Uterus (tissue), 4 donors: Measurements from ENCODE around the gene TMEM260. TPM values are rescaled to one million over a fixed set of nuclear protein-coding genes. Genes with fewer than 3 reads are reported as not detected.

Experiments
- DNase-seq, 2 donors: peaks; one replicate each; pipeline ENCODE4 v3.0.0-alpha.2; 2019 to 2020
- H3K27ac ChIP-seq, 2 donors: fragments of 200-600 bp; sonication (generic); 1 replicate in 1 of 2; 2 replicates in 1 of 2; pipeline ENCODE4 v1.5.1; 2016 to 2018
- H3K27me3 ChIP-seq, 2 donors: fragments of 200-600 bp; sonication (generic); one replicate each; pipeline ENCODE4 v1.5.1; 2018 to 2019; ENCODE audit warnings: control low read depth in 1 of 2
- H3K36me3 ChIP-seq, 2 donors: fragments of 200-600 bp; sonication (generic); one replicate each; pipeline ENCODE4 v1.5.1; 2019; ENCODE audit warnings: control low read depth in 1 of 2
- H3K4me1 ChIP-seq, 2 donors: fragments of 200-600 bp; sonication (generic); one replicate each; pipeline ENCODE4 v1.5.1; 2018 to 2019; ENCODE audit warnings: control low read depth in 1 of 2
- H3K4me3 ChIP-seq, 2 donors: fragments of 200-600 bp; sonication (generic); 1 replicate in 1 of 2; 2 replicates in 1 of 2; pipeline ENCODE4 v1.5.1; 2018 to 2019; ENCODE audit warnings: mild to moderate bottlenecking in 1 of 2
- H3K9me3 ChIP-seq, 2 donors: fragments of 200-600 bp; sonication (generic); one replicate each; pipeline ENCODE4 v1.5.1; 2019; ENCODE audit warnings: control low read depth in 1 of 2
- POLR2A ChIP-seq, 2 donors: fragments of 450-650 bp; IDR thresholded peaks; one replicate each; pipeline ENCODE4 v1.6.1; 2016; ENCODE audit warnings: antibody characterized with exemption in 2 of 2, mild to moderate bottlenecking in 1 of 2, moderate library complexity in 1 of 2
- intact Hi-C: fragments of 100-400 bp; cut with DNase I; formaldehyde crosslinking; loops from one replicate; pipeline ENCODE4 v1.15.1; 2023; ENCODE audit warnings: low total_unique reads
- total RNA-seq, 4 donors: library from RNA; depleted of rRNA in 3 of 4; stranded (reverse); fragments of >200 nt in 3 of 4; gene quantifications; one replicate each; pipeline versions ENCODE4 v1.1.0 to v1.2.4, GENCODE V29; 2014 to 2023
- TF ChIP-seq, protein P1 (sequence below), 4 experiments: fragments of 200-600 bp in 2 of 4; fragments of 450-650 bp in 2 of 4; sonication (generic) in 2 of 4; IDR thresholded peaks; one replicate each; pipeline ENCODE4 v1.5.1; 2016 to 2019; ENCODE audit warnings: antibody characterized with exemption in 4 of 4, mild to moderate bottlenecking in 2 of 4, moderate library complexity in 1 of 4
- donor health status: DM: yes; HTN: yes; CAD: no.

TMEM260 gene
- total RNA-seq, 4 donors from 2014 or later: 6.9 to 35.9 (median 24.4) TPM

DNA sequence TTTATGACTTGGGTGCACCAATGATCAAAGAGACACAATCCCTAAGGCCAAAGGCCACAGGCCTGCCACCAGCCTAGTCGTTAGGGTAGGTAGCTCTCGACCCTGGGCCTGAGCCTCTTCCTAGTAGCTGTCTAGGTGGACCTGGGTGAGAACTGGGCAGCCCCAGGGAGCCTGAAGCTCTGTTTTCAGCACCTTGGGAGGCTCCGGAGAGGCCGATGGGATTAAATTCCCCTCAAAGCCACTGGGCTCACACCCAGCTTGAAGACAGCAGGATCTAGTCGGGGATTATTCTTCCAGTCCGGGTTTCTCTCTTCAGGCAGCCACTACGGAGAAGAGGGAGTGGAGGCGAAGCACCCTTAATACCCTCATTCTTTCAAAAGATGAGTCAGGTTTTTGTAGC lies 79.8 kb downstream of the TMEM260 start:
- no peak overlapping the region for H3K4me3 ChIP-seq
- no peak overlapping the region for H3K27ac ChIP-seq
- no peak for DNase-seq
- intact Hi-C loops: no loop called here
- no peaks in the 10 kb centered on the region for H3K27me3 ChIP-seq
- no peaks in the 10 kb centered on the region for H3K36me3 ChIP-seq
- H3K9me3 ChIP-seq: no peaks in the 10 kb centered on the region
- TF ChIP-seq, protein P1, sequence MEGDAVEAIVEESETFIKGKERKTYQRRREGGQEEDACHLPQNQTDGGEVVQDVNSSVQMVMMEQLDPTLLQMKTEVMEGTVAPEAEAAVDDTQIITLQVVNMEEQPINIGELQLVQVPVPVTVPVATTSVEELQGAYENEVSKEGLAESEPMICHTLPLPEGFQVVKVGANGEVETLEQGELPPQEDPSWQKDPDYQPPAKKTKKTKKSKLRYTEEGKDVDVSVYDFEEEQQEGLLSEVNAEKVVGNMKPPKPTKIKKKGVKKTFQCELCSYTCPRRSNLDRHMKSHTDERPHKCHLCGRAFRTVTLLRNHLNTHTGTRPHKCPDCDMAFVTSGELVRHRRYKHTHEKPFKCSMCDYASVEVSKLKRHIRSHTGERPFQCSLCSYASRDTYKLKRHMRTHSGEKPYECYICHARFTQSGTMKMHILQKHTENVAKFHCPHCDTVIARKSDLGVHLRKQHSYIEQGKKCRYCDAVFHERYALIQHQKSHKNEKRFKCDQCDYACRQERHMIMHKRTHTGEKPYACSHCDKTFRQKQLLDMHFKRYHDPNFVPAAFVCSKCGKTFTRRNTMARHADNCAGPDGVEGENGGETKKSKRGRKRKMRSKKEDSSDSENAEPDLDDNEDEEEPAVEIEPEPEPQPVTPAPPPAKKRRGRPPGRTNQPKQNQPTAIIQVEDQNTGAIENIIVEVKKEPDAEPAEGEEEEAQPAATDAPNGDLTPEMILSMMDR (IDR thresholded peaks at IDR 0.05): no peak
- TF ChIP-seq POLR2A (IDR thresholded peaks at IDR 0.05): no peak
- no peaks in the 10 kb centered on the region for H3K4me1 ChIP-seq

DNA sequence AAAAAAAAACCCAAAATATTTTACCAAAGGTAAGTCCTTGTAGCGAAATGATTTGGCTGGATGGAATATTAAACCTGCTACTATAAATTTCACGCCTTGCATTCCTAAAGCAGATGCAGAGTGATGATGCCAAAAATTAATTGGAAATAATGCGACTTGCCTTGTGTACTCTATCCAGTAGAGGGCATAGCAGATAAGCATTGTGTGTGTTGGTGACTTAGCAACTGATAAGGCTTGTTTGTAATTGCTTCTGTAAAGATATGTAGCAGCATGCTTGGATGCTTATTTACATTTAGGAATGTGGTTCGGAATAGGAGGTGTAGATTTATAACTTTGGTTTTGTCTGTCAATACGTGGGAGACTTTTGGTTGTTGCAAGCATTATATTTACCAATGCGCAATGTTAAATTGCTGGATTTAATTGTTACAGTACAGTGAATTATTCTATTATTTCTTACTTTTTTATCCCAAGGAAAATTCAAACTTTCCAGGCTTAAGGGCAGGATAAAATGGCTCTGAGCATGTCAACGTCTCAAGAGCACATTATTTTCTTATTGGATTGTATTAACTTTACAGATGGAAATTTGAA lies 80.5 kb downstream of the TMEM260 start:
- DNase-seq: no peak
- Histone ChIP-seq H3K4me1 (no peaks in the 10 kb centered on the region), H3K27ac (no peak overlapping the region), H3K36me3 (no peaks in the 10 kb centered on the region), H3K9me3 (no peaks in the 10 kb centered on the region), H3K4me3 (no peak overlapping the region), H3K27me3 (no peaks in the 10 kb centered on the region)
- intact Hi-C loops: no loop called here
- no peak for TF ChIP-seq POLR2A (IDR thresholded peaks at IDR 0.05)
- TF ChIP-seq, protein P1 (IDR thresholded peaks at IDR 0.05): peak in 3 of 4 experiments; percentile 16 to 32 (median 32)

DNA sequence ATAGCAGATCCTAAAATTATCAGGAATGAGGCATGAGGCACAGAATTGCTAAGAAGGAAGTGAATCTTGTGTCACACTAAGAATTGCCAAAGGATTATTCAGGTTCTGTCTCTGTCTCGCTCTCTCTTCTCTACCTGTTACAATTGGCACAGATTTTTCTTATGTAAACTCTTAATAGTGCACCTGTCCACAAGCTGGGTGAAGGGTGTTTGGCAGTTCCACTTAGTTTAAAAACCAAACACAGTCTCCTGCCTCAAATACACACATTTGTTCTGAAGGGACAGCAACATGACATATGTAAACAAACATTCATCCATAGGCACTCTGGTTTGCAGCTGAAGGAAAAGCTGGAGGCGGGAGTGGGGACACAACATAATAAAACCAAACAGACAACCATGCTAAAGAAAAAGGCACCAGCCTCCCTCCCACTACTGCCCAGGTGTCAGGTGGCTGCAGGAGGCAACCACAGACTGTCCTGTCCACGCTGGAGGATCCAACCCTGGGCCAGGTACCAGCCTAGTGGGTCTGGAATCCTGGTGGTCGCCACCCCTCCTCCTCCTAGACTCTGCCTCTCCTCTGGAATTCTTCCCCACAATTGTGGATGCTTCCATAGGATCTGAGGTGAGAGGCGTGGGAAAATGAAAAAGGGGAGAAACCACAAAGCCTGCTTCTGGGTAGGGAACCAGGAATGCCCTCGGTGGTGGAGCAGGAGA lies 81.2 kb downstream of the TMEM260 start:
- TF ChIP-seq, protein P1 (IDR thresholded peaks at IDR 0.05): no peak
- TF ChIP-seq POLR2A (IDR thresholded peaks at IDR 0.05): no peak
- no peaks in the 10 kb centered on the region for H3K9me3 ChIP-seq
- no peak for DNase-seq
- H3K4me3 ChIP-seq: no peak overlapping the region
- no peaks in the 10 kb centered on the region for H3K36me3 ChIP-seq
- H3K27ac ChIP-seq: no peak overlapping the region
- H3K4me1 ChIP-seq: no peaks in the 10 kb centered on the region
- H3K27me3 ChIP-seq: no peaks in the 10 kb centered on the region
- intact Hi-C loops: no loop called here

DNA sequence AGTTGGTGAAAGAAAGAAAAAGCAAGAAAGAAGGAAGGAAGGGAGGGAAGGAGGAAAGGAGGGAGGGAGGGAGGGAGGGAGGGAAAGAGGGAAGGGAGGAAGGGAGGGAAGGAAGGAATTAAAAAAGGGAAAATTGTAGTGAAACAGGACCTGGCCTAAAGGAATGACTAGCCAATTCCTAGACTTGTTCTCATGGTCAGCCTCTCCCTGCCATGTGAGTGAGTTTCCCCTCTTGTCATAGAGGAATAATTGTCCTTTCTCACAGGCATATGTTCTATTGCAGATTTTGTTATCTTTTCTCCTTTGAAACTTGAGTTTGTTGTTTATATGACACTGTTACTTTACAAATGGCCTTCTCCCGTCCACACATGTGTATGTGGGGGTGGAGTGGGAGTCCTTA lies 81.9 kb downstream of the TMEM260 start:
- no peak for DNase-seq
- intact Hi-C loops: no loop called here
- TF ChIP-seq, protein P1 (IDR thresholded peaks at IDR 0.05): no peak
- TF ChIP-seq POLR2A (IDR thresholded peaks at IDR 0.05): no peak

DNA sequence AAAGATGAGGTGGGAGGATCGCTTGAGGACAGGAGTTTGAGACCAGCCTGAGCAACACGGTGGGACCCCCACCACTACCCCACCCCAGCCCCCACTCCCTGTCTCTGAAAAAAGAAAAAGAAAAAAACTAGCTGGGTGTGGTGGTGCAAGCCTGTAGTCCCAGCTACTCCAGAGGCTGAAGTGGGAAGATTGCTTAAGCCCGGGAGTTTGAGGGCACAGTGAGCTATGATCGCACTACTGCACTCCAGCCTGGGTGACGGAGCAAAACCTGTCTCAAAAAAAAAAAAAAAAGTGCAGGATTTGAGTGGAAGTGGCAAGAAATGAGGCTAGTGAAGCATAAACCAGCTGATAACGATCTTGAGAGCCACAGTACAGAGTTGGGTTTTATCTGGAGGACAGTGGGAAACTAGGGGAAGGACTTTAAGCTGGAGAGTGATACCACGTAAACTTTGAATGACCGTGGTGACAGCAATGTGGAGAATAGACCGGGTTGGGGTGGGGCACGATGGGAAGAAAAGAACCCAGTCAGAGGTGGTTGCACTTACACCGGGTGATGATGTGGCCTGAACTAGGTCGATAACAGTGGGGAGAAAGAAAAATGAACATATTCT lies 85.3 kb downstream of the TMEM260 start:
- intact Hi-C loops: no loop called here
- Histone ChIP-seq H3K9me3 (no peaks in the 10 kb centered on the region), H3K27ac (no peak overlapping the region), H3K36me3 (no peaks in the 10 kb centered on the region), H3K27me3 (no peaks in the 10 kb centered on the region), H3K4me3 (no peak overlapping the region), H3K4me1 (no peaks in the 10 kb centered on the region)
- no peak for TF ChIP-seq POLR2A (IDR thresholded peaks at IDR 0.05)
- TF ChIP-seq, protein P1 (IDR thresholded peaks at IDR 0.05): no peak
- no peak for DNase-seq

More for the DNA sequence above, 81.9 kb downstream of the TMEM260 start:
- no peaks in the 10 kb centered on the region for H3K9me3 ChIP-seq
- H3K36me3 ChIP-seq: no peaks in the 10 kb centered on the region
- H3K4me1 ChIP-seq: no peaks in the 10 kb centered on the region
- no peak overlapping the region for H3K4me3 ChIP-seq
- no peaks in the 10 kb centered on the region for H3K27me3 ChIP-seq
- no peak overlapping the region for H3K27ac ChIP-seq
